PC-3 (cell line): ENCODE measurements around the gene TWNK. TPM values are rescaled to one million over a fixed set of nuclear protein-coding genes. Genes with fewer than 3 reads are reported as not detected.

Experiments used
- ATAC-seq: fragments of 200-7000 bp; cut with Tn5 transposase; 2 replicates; pipeline ENCODE4 v1.9.1; 2020; ENCODE audit warnings: mild to moderate bottlenecking, moderate library complexity
- BruUV-seq: library from RNA; stranded (reverse); fragments of 400-500 nt; replicated peaks from 2 replicates; lab custom pipeline; 2021; lab: Mats Ljungman, UMichigan
- CTCF ChIA-PET: fragments of 300-600 bp; sonication (Branson Sonifier 250); formaldehyde crosslinking; loops from one replicate; lab custom pipeline; 2022; ENCODE audit warnings: antibody characterized with exemption; lab: Charles Lee
- POLR2A ChIA-PET: fragments of 300-600 bp; sonication (Branson Sonifier 250); formaldehyde crosslinking; loops from one replicate; lab custom pipeline; 2022; ENCODE audit warnings: antibody characterized with exemption; ENCODE audit not compliant: unreplicated experiment; lab: Charles Lee
- DNase-seq: peaks from one replicate; pipeline ENCODE4 v3.0.0-alpha.2; 2015
- H2AFZ ChIP-seq: fragments of 300-600 bp; sonication (generic); 2 replicates; pipeline ENCODE4 v1.6.0; 2016; ENCODE audit warnings: antibody characterized with exemption, low read length
- H3F3A ChIP-seq: fragments of 300-600 bp; sonication (generic); one replicate; pipeline ENCODE4 v1.6.0; 2017; ENCODE audit warnings: antibody characterized with exemption, low read length, control low read depth, mild to moderate bottlenecking; ENCODE audit not compliant: unreplicated experiment
- H3K27ac ChIP-seq: fragments of 300-600 bp; sonication (generic); 2 replicates; pipeline ENCODE4 v1.5.1; 2016; ENCODE audit warnings: mild to moderate bottlenecking, low read length
- H3K27me3 ChIP-seq: fragments of 300-600 bp; sonication (generic); 2 replicates; pipeline ENCODE4 v1.6.1; 2016; ENCODE audit warnings: low read length, mixed read lengths
- H3K36me3 ChIP-seq: fragments of 300-600 bp; sonication (generic); 2 replicates; pipeline ENCODE4 v1.6.1; 2016; ENCODE audit warnings: low read depth, mixed run types, low read length, mixed read lengths
- H3K4me1 ChIP-seq: fragments of 300-600 bp; sonication (generic); 2 replicates; pipeline ENCODE4 v1.5.1; 2016; ENCODE audit warnings: low read length; ENCODE audit not compliant: insufficient read depth
- H3K4me2 ChIP-seq: fragments of 300-600 bp; sonication (generic); 2 replicates; pipeline ENCODE4 v1.6.0; 2016; ENCODE audit warnings: low read length
- H3K4me3 ChIP-seq: fragments of 300-600 bp; sonication (generic); 2 replicates; pipeline ENCODE4 v1.5.1; 2016; ENCODE audit warnings: mild to moderate bottlenecking, low read length, mixed read lengths
- H3K79me2 ChIP-seq: fragments of 300-600 bp; sonication (generic); 2 replicates; pipeline ENCODE4 v1.6.1; 2017; ENCODE audit warnings: low read length, mixed read lengths
- H3K9ac ChIP-seq: fragments of 300-600 bp; sonication (generic); 2 replicates; pipeline ENCODE4 v1.6.0; 2016; ENCODE audit warnings: mild to moderate bottlenecking, low read length
- H3K9me2 ChIP-seq: fragments of 300-600 bp; sonication (generic); replicated peaks from 2 replicates; pipeline ENCODE4 v1.6.1; 2016; ENCODE audit warnings: mixed run types, low read length, mixed read lengths
- H3K9me3 ChIP-seq: fragments of 300-600 bp; sonication (generic); 2 replicates; pipeline ENCODE4 v1.6.1; 2016; ENCODE audit warnings: low read length, mixed read lengths
- H4K20me1 ChIP-seq: fragments of 300-600 bp; sonication (generic); 2 replicates; pipeline ENCODE4 v1.6.1; 2016; ENCODE audit warnings: low read length, mixed read lengths
- CTCF ChIP-seq: fragments of 300-600 bp; sonication (generic); conservative IDR thresholded peaks from 2 replicates; pipeline ENCODE4 v1.5.1; 2017; ENCODE audit warnings: antibody characterized with exemption, low read depth, mild to moderate bottlenecking, low read length
- EZH2 ChIP-seq: fragments of 300-600 bp; sonication (generic); IDR thresholded peaks from one replicate; pipeline ENCODE4 v1.6.1; 2017; ENCODE audit warnings: antibody characterized with exemption, mild to moderate bottlenecking, low read length; ENCODE audit not compliant: unreplicated experiment
- EZH2phosphoT487 ChIP-seq: fragments of 300-600 bp; sonication (generic); IDR thresholded peaks from 2 replicates; pipeline ENCODE4 v1.6.1; 2018; ENCODE audit warnings: mild to moderate bottlenecking, antibody characterized with exemption, low read length, borderline replicate concordance
- intact Hi-C: fragments of 100-400 bp; cut with micrococcal nuclease; formaldehyde crosslinking; loops from 2 replicates; pipeline ENCODE4 v1.9.0; 2023
- total RNA-seq: library from RNA; depleted of rRNA; stranded (reverse); fragments of >200 nt; gene quantifications from 2 replicates; pipeline ENCODE4 v1.2.3, GENCODE V29; 2014

The TWNK gene
- total RNA-seq, 1 experiment from 2014 or later: 7.5 TPM

GRCh38 chr10:100979791-100980272 is 7.5 kb upstream of the TWNK start:
- H3K9me2 ChIP-seq: no peaks in the 10 kb centered on the region
- H3K4me2 ChIP-seq: no peak overlapping the region
- no peaks in the 10 kb centered on the region for H3K9me3 ChIP-seq
- BruUV-seq: no TSS peak
- ATAC-seq (no peak), DNase-seq (no peak)
- H4K20me1 ChIP-seq: no peaks in the 10 kb centered on the region
- no peaks in the 10 kb centered on the region for H3K27me3 ChIP-seq
- no peak overlapping the region for H3K27ac ChIP-seq
- H3K36me3 ChIP-seq: no peaks in the 10 kb centered on the region
- intact Hi-C loops: no loop called here
- H2AFZ ChIP-seq: no peak overlapping the region
- POLR2A ChIA-PET: no interaction called here
- no peak for TF ChIP-seq CTCF
- TF ChIP-seq EZH2: no peak
- TF ChIP-seq EZH2phosphoT487: no peak
- H3K4me1 ChIP-seq: 0 out of 2 replicates have a peak, but pooled peaks cover 7% of the 10 kb centered on the region
- H3K4me3 ChIP-seq: no peak overlapping the region
- CTCF ChIA-PET: no interaction called here
- no peaks in the 10 kb centered on the region for H3K79me2 ChIP-seq
- H3K9ac ChIP-seq: no peak overlapping the region
- H3F3A ChIP-seq: no peaks in the 10 kb centered on the region

- no peaks in the 10 kb centered on the region for H3K27me3 ChIP-seq
- no peaks in the 10 kb centered on the region for H4K20me1 ChIP-seq
- H3K4me2 ChIP-seq: no peak overlapping the region
- POLR2A ChIA-PET: no interaction called here
- no peak for TF ChIP-seq EZH2
- no peak for TF ChIP-seq EZH2phosphoT487
- TF ChIP-seq CTCF: no peak
- H3F3A ChIP-seq: no peaks in the 10 kb centered on the region
- H3K9me2 ChIP-seq: no peaks in the 10 kb centered on the region
- H3K4me1 ChIP-seq: 0 out of 2 replicates have a peak, but pooled peaks cover 7% of the 10 kb centered on the region
- no peaks in the 10 kb centered on the region for H3K9me3 ChIP-seq
- CTCF ChIA-PET: no interaction called here
- intact Hi-C loops: no loop called here
- no peaks in the 10 kb centered on the region for H3K79me2 ChIP-seq
- no peak for DNase-seq
- H3K9ac ChIP-seq: no peak overlapping the region
- ATAC-seq: no peak
- no peak overlapping the region for H3K4me3 ChIP-seq
- no peak overlapping the region for H2AFZ ChIP-seq
- no peaks in the 10 kb centered on the region for H3K36me3 ChIP-seq
- no TSS peak for BruUV-seq
- no peak overlapping the region for H3K27ac ChIP-seq
Observed at GRCh38 chr10:100980311-100980710, 7.0 kb upstream of the TWNK start.

- BruUV-seq: no TSS peak
Observed at GRCh38 chr10:100980711-100981110, 6.6 kb upstream of the TWNK start.

More at GRCh38 chr10:100980711-100981110, 6.6 kb upstream of the TWNK start:
- Histone ChIP-seq H3K9me3 (no peaks in the 10 kb centered on the region), H3K9ac (no peak overlapping the region), H3K4me3 (no peak overlapping the region), H3K36me3 (no peaks in the 10 kb centered on the region), H3K4me1 (0 out of 2 replicates have a peak, but pooled peaks cover 7% of the 10 kb centered on the region), H3K27me3 (no peaks in the 10 kb centered on the region), H3K27ac (no peak overlapping the region), H4K20me1 (no peaks in the 10 kb centered on the region), H2AFZ (no peak overlapping the region), H3K79me2 (peaks cover under 1% of the 10 kb centered on the region; the same call in 1 of the 2 replicates), H3F3A (no peaks in the 10 kb centered on the region), H3K9me2 (no peaks in the 10 kb centered on the region), H3K4me2 (no peak overlapping the region)
- CTCF ChIA-PET: no interaction called here
- no peak for TF ChIP-seq EZH2phosphoT487
- TF ChIP-seq CTCF: no peak
- no peak for TF ChIP-seq EZH2
- DNase-seq (no peak), ATAC-seq (no peak)
- intact Hi-C loops: no loop called here
- POLR2A ChIA-PET: no interaction called here
